Measurements from ENCODE around the gene PLAC1. TPM values are rescaled to one million over a fixed set of nuclear protein-coding genes. Genes with fewer than 3 reads are reported as not detected.

The PLAC1 gene
- total RNA-seq, 1 donor from 2014 or later: not detected

DNA sequence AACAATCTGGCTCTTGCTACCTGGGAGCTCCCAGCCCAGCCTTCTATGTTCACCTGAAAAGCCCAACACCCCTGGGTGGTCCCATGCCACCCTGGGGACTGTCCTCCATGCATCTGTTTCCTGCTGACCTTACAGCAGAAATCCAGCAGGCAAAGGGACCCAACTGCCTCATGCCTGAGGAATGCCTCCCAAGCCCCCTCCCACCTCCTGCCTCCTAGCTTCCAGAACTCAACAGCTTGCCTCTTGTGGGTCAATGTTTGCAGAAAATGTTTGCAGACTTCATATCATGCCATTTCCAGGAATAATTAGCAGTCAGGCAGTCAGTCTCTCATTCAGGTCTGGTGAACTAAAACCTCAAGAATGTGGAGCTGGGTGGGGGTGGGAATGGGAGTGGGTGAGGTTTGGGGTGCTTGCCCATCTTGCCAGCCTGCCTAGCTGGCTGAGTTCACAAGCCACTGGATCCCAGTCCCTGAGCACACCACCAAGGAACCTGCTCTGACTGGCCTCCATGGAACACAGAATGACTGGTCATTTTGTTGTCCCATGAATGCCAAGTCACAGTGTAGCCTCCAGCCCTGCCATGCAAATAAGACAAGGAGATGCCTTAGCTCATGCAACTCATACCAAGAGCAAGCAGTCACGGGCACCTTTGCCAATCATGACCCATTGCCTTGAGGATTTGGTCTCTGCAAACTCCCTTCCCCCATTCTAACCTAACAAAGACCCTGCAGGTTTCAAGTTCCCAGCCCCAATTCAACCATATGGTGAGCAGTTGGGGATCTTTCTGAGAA is 12.1 kb upstream of the PLAC1 start:
- intact Hi-C loops (cut with micrococcal nuclease): no loop called here

DNA sequence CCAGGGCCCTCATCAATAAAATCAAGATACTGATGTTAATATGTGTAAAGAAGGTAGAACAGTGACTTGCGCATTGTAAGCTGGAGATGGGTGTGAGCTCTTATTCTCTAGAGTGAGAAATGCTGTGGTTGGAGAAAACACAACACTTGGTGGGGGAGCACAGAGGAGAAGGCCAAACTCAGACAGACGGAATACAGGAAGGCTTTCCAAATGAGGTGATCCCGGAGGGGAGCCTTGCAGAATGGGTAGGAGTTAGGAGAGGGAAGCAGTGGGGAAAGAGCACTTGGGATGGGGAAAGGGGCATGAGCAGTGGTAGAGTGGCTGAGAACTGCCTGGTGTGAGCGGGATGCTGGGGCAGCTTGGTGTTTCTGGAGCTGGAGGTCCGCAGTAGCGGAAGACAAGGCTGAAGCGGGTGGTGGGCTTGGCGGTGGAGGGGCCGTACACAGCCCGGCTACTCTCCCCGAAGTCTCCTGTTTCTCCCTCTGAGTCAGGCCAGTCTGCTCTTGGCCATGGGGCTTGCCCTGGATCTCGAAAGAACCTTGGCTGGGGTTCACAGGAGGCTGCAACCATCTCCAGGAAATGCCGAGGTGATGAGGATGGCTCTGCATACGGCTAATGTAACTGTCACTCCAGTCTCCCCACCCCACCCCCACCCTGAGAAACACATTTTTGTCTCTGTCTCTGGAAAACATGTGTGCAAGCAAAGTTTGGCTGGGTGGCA is 11.3 kb upstream of the PLAC1 start:
- intact Hi-C loops (cut with micrococcal nuclease): no loop called here

DNA sequence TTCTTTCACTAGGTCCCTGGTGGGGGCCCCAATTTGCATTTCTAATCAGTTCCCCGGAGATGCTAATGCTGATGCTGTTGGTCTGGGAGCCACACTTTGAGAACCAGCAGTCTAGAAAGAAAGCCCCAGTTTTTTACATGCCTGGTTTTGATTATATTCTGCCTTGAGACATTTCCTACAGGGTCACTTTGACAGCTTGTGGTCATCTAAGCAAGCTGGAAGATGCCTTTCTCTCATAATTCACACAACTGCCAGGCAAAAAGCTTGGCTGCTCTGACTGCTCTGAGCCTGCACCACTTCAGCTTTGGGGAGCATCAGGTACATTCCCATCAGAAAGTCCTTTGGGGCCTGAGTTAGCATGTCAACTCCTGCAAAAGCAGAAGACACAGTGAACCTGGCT is 5.9 kb upstream of the PLAC1 start:
- intact Hi-C loops (cut with micrococcal nuclease): no loop called here

DNA sequence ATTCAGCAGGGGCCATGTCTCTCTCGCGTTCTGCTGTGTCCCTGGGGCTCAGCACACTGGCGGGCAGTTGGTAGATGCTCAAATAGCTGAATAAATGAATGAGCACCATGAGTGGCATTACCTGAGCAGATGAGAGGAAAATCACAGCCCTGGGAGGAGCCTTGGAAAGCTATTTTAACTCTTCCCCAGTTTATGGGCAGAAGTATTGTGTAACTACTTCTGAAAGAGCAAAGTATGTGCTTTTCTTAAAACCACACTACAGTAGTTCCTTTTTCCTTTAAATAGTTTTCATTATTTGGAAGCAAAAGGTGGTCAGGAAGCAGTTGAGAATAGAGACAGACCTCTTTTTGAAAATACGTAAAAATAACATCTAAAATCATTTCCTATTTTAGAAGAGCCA is 3.0 kb upstream of the PLAC1 start:
- intact Hi-C loops (cut with micrococcal nuclease): no loop called here

DNA sequence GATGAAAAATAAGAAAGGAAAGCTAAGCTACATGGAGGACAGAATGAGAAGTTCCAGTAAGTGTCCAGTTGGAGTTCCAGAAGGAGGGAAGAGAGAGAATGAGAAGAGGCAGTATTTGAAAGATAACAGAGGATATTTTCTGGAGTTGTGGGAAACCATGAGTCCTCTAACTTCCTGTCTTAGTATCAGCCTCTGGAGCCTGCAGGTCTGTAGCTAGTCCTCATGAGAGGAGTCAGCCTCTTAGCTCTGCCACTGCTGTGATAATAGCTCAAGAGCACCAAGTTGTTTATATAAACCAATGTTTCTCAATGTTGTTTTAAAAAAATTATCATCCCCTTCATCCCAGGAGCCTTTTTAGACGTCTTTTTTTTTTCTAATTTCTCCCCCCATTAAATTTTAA is 2.4 kb upstream of the PLAC1 start:
- intact Hi-C loops (cut with micrococcal nuclease): no loop called here

DNA sequence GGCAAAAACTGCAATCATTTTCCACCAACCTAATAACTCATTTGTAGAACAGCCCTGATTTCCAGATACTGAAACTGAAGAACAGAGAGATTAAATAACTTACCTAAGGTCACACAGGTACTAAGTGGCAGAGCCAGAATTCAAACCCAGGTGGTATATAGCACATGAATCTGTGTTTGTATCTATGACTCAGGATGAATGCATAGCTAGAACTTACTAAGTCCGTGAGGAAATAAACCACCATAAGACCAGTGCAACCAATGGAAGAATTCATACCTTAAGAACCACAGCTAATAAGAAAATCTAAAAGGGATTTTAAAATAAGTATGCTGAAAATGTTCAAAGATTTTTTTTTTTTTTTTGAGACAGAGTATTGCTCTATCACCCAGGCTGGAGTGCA is 1.5 kb upstream of the PLAC1 start:
- intact Hi-C loops (cut with micrococcal nuclease): no loop called here

DNA sequence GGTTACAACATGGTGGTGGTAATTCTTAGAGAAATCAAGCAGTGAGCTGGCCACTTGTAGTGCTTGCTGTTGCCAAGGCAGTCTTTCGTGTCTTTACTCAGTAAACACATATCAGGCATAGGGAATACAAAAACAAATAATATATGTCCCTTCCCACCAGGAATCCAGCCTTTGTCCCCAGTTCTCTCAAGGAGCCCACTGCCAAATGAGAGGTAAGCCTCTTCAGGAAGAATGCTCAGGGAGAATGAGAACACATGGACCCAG is 421 bp upstream of the PLAC1 start:
- intact Hi-C loops (cut with micrococcal nuclease): no loop called here

DNA sequence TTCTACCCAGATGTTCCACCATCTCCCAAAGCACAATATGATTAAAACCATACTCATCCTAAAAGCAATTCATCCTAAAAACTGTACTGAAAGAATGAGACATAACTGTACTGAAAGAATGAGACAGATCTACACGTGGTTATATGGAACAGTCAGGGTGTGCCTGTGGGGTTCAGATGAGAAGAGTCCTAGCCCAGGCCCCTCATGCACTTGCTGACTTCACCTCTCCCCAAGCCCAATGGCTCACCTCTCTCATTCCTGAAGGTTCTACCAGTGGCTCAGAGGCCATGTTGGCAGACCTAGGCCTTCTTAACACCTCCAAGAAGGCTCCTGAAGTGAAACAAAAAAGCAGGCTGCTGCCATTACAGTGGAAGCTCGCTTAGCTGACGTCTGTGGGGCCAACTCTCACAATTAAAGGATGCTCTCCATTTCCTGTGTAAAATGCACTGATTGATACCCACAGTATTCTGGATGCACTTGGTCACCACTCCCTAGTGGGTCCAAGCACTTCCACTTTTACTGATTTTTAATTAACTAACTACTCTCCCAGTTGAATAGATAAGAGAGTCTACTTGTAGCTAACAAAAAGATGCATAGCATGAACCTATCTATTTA is 3.8 kb downstream of the PLAC1 start:
- intact Hi-C loops (cut with micrococcal nuclease): no loop called here

DNA sequence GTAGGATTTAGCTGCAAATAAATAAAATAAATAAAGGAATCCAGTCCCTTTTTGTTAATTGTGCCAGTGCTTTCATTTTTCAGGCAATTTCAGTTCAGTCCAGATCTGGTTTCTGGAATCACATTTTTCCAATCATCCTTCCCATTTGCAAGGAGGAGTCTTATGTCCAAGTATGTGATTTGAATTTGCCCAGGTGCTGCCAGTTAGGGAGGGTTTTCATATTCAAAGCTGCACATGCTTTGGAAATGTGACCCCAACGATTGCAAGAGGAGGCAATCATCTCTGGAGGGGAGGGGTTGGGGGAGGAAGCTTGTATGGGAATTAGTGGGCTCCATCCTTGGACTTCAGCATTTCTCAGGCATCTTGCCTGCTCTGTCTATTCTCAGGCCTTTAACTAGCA is 4.4 kb downstream of the PLAC1 start:
- intact Hi-C loops (cut with micrococcal nuclease): no loop called here

DNA sequence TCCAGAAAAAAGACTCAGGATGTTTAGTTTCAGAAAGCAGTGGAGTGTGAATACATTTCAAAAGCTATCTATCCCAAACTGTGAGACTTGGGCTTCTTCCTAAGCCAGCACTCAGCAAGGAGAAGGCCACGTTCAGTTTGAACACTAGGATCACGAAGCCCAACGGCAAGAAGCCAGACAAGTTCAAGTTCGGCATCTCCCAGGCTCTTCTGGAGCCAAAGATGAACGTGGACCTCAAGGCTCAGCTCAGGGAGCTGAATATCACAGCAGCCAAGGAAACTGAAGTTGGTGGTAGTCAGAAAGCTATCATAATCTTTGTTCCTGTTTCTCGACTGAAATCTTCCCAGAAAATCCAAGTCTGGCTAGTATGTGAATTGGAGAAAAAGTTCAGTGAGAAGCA is 7.6 kb downstream of the PLAC1 start:
- intact Hi-C loops (cut with micrococcal nuclease): no loop called here

DNA sequence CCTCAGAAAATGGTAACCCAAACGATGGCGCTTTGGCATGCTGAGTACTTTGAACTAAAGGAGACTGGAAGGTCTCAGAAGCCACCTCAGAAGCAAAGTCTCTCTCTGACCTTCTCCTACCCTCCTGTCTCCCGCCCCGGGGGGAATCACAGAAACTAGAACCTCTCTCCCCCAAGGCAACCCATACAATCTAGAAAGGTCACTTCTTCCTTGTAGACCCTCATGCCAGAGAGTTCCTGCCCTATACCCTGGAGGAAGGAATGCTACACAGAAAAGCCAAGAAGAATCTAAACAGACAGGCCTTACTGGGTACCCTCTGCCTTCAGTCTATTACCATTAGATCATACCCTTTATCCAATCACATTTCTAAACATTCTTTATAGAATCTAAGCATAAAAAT is 8.5 kb downstream of the PLAC1 start:
- intact Hi-C loops (cut with micrococcal nuclease): no loop called here

DNA sequence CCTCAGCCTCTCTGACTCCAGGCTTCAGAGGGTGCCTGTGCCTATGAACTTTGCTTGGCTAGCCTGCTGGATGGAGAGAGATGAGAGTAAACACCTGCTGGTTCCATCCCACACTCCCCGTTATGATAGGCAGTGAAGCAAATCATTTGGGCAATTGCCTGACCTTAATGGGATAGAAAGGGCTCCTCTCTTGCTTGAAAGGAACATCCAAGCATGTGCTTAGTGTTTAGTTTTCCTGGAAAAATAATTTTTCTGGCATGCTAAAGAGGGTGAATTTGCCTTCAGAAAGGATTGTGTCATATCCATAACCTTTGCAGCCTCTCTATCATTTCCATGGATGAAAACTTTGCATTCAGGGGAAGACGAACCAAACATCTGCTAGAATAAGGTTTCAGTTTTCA is 10.8 kb downstream of the PLAC1 start:
- intact Hi-C loops (cut with micrococcal nuclease): no loop called here

DNA sequence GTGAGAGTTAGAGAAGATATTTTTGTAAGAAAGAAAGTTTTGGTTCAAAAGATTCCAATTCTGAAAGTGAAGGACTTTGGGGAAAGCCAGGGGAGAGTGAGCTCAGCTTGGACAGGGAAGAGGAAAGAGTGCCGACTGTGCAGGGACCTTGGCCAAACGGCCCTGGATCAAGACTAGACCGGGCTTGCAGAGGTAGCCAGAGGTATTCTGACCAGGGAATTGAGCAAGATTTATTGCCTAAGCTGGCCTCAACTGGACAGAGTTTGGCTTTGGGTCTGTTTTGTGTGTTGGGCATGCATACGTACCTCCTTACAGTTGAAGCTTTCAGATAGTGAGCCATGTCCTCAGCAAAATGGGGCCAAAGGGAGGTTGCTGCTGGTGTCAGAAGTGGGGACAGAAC is 11.6 kb downstream of the PLAC1 start:
- intact Hi-C loops (cut with micrococcal nuclease): no loop called here

DNA sequence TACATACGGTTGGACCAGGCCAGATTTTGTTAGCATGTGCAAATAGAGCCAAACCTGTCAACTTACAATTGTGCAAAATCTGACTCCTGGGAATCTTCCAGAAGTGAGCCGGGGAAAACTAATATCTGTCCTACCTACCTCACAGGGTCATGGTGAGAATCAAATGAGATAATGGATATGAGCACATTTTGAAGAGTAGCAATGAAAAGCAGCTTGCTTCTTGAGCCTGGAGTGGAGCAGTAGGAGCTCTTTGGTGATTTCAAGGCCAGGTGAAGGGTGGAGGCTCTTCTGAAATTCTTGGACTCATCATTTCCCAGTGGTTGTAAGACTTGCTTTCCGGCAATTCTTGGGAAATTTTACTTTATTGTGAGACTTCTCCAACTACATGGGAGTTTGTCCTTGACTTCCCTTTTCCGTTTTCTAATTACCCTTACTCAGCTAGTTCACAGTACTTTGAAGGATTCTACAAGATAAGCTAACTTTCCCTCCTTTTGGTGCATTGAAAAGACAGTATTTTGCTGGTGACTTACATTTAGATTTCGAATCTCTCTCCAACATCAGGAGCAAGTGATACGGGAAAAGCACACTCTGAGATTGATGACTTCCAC is 12.2 kb downstream of the PLAC1 start:
- intact Hi-C loops (cut with micrococcal nuclease): no loop called here

DNA sequence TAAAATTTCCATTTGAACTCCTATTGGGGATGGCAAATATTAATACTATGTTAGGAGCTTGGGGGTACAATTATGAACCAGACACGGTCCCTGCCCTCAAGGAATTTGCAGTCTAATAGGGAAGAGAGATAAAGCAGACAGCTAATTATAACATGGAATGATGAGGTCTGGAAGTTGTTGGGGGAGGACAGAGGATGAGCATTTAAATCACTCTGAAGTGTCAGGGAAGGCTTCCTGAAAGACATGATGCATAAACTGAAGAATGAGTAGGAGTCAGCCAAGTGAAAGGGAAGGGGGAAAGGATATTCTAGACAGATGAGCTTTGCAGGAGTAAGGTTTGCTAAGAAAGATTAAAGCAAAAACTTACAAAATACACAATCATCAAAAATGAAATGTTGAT is 15.9 kb downstream of the PLAC1 start:
- intact Hi-C loops (cut with micrococcal nuclease): no loop called here

DNA sequence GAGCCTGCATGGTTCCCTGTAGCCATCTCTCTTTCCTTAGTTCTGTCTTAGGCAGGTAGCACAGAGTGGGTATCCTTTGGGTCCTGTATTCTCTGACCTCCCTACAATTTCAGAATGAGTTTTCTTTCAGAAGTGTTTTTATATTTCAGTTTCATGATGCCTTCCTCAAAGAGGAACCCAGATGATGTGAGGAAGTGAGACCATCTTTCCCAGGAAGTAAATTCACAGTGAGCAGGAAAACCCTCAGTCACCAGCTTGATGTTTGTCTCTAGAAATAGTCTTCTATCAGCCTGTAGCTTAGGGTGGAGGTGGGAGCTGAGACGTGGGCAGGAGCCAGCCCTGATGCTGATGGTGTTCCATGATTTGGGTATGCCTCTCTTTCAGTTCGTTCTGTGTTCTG is 16.9 kb downstream of the PLAC1 start:
- intact Hi-C loops (cut with micrococcal nuclease): no loop called here

DNA sequence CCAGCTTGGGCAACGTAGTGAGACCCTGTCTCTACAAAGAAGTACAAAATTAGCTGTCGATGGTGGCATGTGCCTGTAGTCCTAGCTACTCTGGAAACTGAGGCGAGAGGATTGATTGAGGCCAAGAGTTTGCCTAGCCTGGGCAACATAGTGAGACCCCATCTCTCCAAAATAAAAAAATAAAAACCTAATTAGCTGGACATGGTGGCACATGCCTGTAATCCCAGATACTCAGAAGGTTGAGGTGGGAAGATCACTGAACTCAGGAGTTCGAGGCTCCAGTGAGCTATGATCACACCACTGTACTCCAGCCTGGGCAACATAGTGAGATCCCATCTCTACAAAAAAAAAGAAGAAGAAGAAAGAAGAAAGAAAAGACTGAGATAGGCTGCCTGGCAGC is 17.4 kb downstream of the PLAC1 start:
- intact Hi-C loops (cut with micrococcal nuclease): no loop called here

DNA sequence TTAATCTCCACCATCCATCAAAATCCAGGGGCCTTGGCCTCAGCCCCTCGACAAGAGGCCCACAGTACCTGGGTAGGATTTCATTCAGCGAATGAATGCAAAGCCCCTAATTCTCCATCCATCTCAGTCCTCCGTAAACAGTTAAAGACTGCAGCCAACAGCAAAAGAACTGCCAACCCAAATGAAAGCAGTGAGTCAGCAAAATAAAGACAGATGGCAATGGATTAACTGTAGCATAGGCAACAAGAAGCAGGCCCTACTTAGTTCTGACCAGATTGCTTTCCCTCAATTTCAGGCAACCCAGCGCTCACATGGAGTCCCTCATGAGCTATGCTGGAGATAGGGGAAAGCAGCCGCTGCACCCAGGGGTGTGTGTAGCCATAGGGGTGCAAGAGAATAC is 21.4 kb downstream of the PLAC1 start:
- intact Hi-C loops (cut with micrococcal nuclease): no loop called here

DNA sequence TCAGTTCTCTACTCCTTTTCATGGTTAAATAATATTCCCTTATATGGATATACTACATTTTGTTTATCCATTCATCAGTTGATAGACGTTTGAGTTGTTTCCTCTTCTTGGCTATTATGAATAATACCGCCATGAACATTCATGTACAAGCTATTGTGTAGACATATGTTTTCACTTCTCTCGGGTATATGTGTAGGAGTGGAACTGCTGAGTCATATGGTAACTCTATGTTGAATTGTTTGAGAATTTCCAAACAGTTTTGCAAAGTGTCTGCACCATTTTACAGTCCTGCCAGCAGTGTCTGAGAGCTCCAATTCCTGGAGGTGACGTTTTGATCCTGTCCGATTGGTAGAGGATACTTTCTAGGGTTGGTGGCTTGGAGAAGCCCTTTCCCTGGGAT is 23.6 kb downstream of the PLAC1 start:
- intact Hi-C loops (cut with micrococcal nuclease): no loop called here

DNA sequence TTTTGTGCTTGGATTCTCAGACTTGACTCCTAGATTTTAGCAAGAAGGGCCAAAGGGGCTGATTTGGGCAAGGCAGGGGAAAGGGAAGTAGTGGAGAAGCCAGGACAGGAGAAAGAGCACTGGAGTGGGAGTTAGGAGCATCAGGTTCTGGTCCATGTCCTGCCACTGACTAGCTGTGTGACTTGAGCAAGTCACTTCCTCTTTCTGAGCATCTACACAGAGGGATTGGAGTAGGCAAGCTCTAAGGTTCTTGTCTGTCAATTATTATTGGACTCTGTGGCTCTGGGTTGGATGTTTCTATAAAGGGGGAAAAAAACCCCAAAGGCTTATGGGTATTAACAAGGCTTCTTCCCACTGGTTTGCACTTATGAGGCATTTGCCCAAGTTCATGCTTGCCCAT is 24.4 kb downstream of the PLAC1 start:
- intact Hi-C loops (cut with micrococcal nuclease): no loop called here

DNA sequence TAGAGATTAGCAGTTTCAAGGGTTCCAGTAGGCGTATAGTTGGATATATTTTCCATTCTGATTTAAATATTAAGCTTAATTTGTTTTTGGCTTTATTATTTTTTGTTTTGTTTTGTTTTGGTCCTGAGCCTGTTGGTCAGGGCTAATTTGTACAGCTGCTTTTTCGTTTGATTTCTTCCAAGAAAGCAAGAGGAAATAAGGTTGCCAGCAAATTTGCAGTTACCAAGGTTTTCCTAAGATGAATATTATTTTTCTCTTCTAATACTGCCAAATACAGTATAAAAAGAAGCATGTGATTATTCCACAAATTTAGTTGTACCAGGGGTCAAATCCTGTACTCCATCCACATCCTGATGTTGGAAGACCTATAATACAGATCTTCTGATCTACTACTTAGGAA is 24.9 kb downstream of the PLAC1 start:
- intact Hi-C loops (cut with micrococcal nuclease): no loop called here

DNA sequence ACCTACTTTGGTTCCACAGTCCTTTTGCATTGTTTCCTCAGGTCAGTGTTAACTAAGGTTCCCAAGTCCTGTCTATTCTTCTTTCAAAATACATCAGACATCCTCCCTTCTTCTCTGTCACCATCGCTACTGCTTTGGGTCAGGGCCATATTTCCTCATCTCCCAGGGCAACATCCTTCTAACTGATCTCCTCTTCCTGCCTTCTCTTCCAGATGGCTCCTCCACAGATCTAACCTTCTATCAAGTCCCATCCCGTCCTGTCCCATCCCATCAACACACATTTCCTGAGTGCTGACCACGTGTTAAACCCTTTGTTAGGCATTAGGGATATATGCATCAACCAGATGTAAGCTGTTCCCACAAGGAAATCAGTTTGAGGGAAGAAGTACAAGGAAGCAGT is 25.9 kb downstream of the PLAC1 start:
- intact Hi-C loops (cut with micrococcal nuclease): no loop called here
